ENCODE measurements around the gene FGFRL1. TPM values are rescaled to one million over a fixed set of nuclear protein-coding genes. Genes with fewer than 3 reads are reported as not detected.

FGFRL1 gene
- polyA plus RNA-seq, 1 experiment = 11.2 TPM

- TF ChIP-seq, protein P1, sequence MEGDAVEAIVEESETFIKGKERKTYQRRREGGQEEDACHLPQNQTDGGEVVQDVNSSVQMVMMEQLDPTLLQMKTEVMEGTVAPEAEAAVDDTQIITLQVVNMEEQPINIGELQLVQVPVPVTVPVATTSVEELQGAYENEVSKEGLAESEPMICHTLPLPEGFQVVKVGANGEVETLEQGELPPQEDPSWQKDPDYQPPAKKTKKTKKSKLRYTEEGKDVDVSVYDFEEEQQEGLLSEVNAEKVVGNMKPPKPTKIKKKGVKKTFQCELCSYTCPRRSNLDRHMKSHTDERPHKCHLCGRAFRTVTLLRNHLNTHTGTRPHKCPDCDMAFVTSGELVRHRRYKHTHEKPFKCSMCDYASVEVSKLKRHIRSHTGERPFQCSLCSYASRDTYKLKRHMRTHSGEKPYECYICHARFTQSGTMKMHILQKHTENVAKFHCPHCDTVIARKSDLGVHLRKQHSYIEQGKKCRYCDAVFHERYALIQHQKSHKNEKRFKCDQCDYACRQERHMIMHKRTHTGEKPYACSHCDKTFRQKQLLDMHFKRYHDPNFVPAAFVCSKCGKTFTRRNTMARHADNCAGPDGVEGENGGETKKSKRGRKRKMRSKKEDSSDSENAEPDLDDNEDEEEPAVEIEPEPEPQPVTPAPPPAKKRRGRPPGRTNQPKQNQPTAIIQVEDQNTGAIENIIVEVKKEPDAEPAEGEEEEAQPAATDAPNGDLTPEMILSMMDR (IDR thresholded peaks at IDR 0.05; ENCODE audit: low read depth, low read length) = no peak
- Histone ChIP-seq H3K27me3 (ENCODE audit: control insufficient read depth, insufficient read depth, low read length) (no peaks in the 10 kb centered on the region), H3K4me3 (ENCODE audit: low read depth, low read length) (no peak overlapping the region), H3K27ac (ENCODE audit: low read depth, low read length) (no peak overlapping the region), H3K9me3 (ENCODE audit: control insufficient read depth, insufficient read depth, low read length) (peaks cover 3% of the 10 kb centered on the region; the same call in 1 of the 2 replicates)
- POLR2A ChIA-PET = interaction anchor here (0.6 kb wide), 1 partner anchor 11 kb away, joined by 3 read pairs; no protein-coding TSS in a partner anchor
- no peak for DNase-seq (ENCODE audit: low read depth, low spot score)
- CTCF ChIA-PET = no interaction called here
These were observed 11.7 kb downstream of the FGFRL1 start for GRCh38 chr4:1023075-1023640.

DNA sequence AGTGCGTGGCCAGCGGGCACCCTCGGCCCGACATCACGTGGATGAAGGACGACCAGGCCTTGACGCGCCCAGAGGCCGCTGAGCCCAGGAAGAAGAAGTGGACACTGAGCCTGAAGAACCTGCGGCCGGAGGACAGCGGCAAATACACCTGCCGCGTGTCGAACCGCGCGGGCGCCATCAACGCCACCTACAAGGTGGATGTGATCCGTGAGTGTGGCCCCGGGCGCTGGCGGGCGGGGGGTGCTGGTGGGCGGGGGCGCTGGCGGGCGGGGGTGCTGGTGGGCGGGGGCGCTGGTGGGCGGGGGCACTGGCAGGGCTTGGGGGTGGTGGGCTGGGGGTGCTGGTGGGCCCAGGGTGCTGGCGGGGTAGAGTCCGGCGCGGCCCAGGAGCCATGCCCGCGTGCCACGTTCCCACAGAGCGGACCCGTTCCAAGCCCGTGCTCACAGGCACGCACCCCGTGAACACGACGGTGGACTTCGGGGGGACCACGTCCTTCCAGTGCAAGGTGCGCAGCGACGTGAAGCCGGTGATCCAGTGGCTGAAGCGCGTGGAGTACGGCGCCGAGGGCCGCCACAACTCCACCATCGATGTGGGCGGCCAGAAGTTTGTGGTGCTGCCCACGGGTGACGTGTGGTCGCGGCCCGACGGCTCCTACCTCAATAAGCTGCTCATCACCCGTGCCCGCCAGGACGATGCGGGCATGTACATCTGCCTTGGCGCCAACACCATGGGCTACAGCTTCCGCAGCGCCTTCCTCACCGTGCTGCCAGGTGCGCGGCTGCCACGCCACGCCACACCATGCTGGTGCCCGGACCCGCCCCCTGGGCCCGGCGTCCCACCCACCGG, 12.7 kb downstream of the FGFRL1 start:
- TF ChIP-seq, protein P1 (IDR thresholded peaks at IDR 0.05; ENCODE audit: low read depth, low read length) = no peak
- Histone ChIP-seq H3K4me3 (ENCODE audit: low read depth, low read length) (no peak overlapping the region), H3K9me3 (ENCODE audit: control insufficient read depth, insufficient read depth, low read length) (peaks cover 3% of the 10 kb centered on the region; the same call in 1 of the 2 replicates), H3K27me3 (ENCODE audit: control insufficient read depth, insufficient read depth, low read length) (no peaks in the 10 kb centered on the region), H3K27ac (ENCODE audit: low read depth, low read length) (no peak overlapping the region)
- ChIA-PET POLR2A (no interaction called here), CTCF (no interaction called here)
- no peak for DNase-seq (ENCODE audit: low read depth, low spot score)

GRCh38 chr4:1024882-1025545, 13.6 kb downstream of the FGFRL1 start:
- Histone ChIP-seq H3K27ac (ENCODE audit: low read depth, low read length) (no peak overlapping the region), H3K4me3 (ENCODE audit: low read depth, low read length) (no peak overlapping the region), H3K9me3 (ENCODE audit: control insufficient read depth, insufficient read depth, low read length) (peaks cover 3% of the 10 kb centered on the region; the same call in 1 of the 2 replicates), H3K27me3 (ENCODE audit: control insufficient read depth, insufficient read depth, low read length) (no peaks in the 10 kb centered on the region)
- ChIA-PET CTCF (no interaction called here), POLR2A (no interaction called here)
- DNase-seq (ENCODE audit: low read depth, low spot score) = no peak
- TF ChIP-seq, protein P1 (IDR thresholded peaks at IDR 0.05; ENCODE audit: low read depth, low read length) = no peak

- CTCF ChIA-PET = no interaction called here
- no peak for DNase-seq (ENCODE audit: low read depth, low spot score)
These were observed 14.7 kb downstream of the FGFRL1 start for GRCh38 chr4:1026115-1026514.

More at GRCh38 chr4:1026115-1026514, 14.7 kb downstream of the FGFRL1 start:
- no peaks in the 10 kb centered on the region for H3K27me3 ChIP-seq (ENCODE audit: control insufficient read depth, insufficient read depth, low read length)
- H3K27ac ChIP-seq (ENCODE audit: low read depth, low read length) = no peak overlapping the region
- no peak overlapping the region for H3K4me3 ChIP-seq (ENCODE audit: low read depth, low read length)
- POLR2A ChIA-PET = no interaction called here
- peaks cover 3% of the 10 kb centered on the region; the same call in 1 of the 2 replicates for H3K9me3 ChIP-seq (ENCODE audit: control insufficient read depth, insufficient read depth, low read length)
- TF ChIP-seq, protein P1 (IDR thresholded peaks at IDR 0.05; ENCODE audit: low read depth, low read length) = no peak
